Hindlimb muscle (tissue), 1 donor: ENCODE measurements around the gene RBM33. TPM values are rescaled to one million over a fixed set of nuclear protein-coding genes. Genes with fewer than 3 reads are reported as not detected.
A peak's percentile ranks its signal among the peaks of the same experiment; 100 is the strongest.

ENCODE experiments used
- DNase-seq: peaks from one replicate; pipeline ENCODE4 v3.0.0-alpha.2; 2013
- polyA plus RNA-seq: library from polyadenylated mRNA; unstranded; fragments of 120-200 nt; gene quantifications from one replicate; pipeline ENCODE4 v1.2.1, GENCODE V29; 2013; ENCODE audit not compliant: insufficient read length

RBM33 gene
- polyA plus RNA-seq, 1 donor: 28.4 TPM

- no peak for DNase-seq
Measured at GRCh38 chr7:155631155-155631554, 13.3 kb upstream of the RBM33 start.

- no peak for DNase-seq
Measured at GRCh38 chr7:155635817-155636216, 8.6 kb upstream of the RBM33 start.

GRCh38 chr7:155637155-155637554 lies 7.3 kb upstream of the RBM33 start:
- DNase-seq: no peak

- DNase-seq: no peak
Measured at GRCh38 chr7:155638366-155638765, 6.1 kb upstream of the RBM33 start.

GRCh38 chr7:155639958-155640520 lies 4.4 kb upstream of the RBM33 start:
- no peak for DNase-seq

GRCh38 chr7:155640629-155641028 lies 3.8 kb upstream of the RBM33 start:
- no peak for DNase-seq

GRCh38 chr7:155643804-155644177 lies 670 bp upstream of the RBM33 start:
- no peak for DNase-seq

GRCh38 chr7:155644971-155645509 lies 579 bp downstream of the RBM33 start:
- DNase-seq: peak; percentile 43

GRCh38 chr7:155645662-155646061 lies 1.2 kb downstream of the RBM33 start:
- DNase-seq: no peak

GRCh38 chr7:155646669-155647068 lies 2.2 kb downstream of the RBM33 start:
- no peak for DNase-seq

- no peak for DNase-seq
Measured at GRCh38 chr7:155647302-155647701, 2.8 kb downstream of the RBM33 start.

GRCh38 chr7:155647734-155648133 lies 3.3 kb downstream of the RBM33 start:
- DNase-seq: no peak

- no peak for DNase-seq
Measured at GRCh38 chr7:155648752-155649339, 4.4 kb downstream of the RBM33 start.

GRCh38 chr7:155649588-155649987 lies 5.1 kb downstream of the RBM33 start:
- DNase-seq: no peak

- no peak for DNase-seq
Measured at GRCh38 chr7:155652156-155653114, 8.0 kb downstream of the RBM33 start.

- no peak for DNase-seq
Measured at GRCh38 chr7:155653803-155654202, 9.3 kb downstream of the RBM33 start.

- DNase-seq: no peak
Measured at GRCh38 chr7:155656891-155657290, 12.4 kb downstream of the RBM33 start.

- no peak for DNase-seq
Measured at GRCh38 chr7:155660059-155660757, 15.7 kb downstream of the RBM33 start.

- no peak for DNase-seq
Measured at GRCh38 chr7:155660758-155661093, 16.3 kb downstream of the RBM33 start.

GRCh38 chr7:155662343-155663043 lies 18.0 kb downstream of the RBM33 start:
- DNase-seq: no peak

GRCh38 chr7:155663937-155664336 lies 19.5 kb downstream of the RBM33 start:
- DNase-seq: no peak
